Ovary (tissue), 9 donors: ENCODE data around the gene BST1. TPM values are rescaled to one million over a fixed set of nuclear protein-coding genes. Genes with fewer than 3 reads are reported as not detected.

ENCODE experiments used
- DNase-seq, 5 donors: peaks; one replicate each; pipeline ENCODE4 v3.0.0-alpha.2; 2019 to 2020
- H3K27ac ChIP-seq, 2 donors: fragments of 200-600 bp; one replicate each; pipeline versions ENCODE4 v1.5.1 to v1.8.0; 2019 to 2022
- H3K27me3 ChIP-seq: fragments of 200-600 bp; one replicate; pipeline ENCODE4 v1.8.0; 2022
- H3K36me3 ChIP-seq: fragments of 200-600 bp; sonication (generic); one replicate; pipeline ENCODE4 v1.5.1; 2019
- H3K4me1 ChIP-seq: one replicate; pipeline ENCODE4 v1.8.1; 2013; ENCODE audit warnings: mild to moderate bottlenecking, moderate library complexity; ENCODE audit not compliant: insufficient read depth
- H3K4me3 ChIP-seq: fragments of 200-600 bp; sonication (generic); one replicate; pipeline ENCODE4 v1.5.1; 2017
- H3K9me3 ChIP-seq, 2 donors: fragments of 200-600 bp in 1 of 2; sonication (generic) in 1 of 2; one replicate each; pipeline versions ENCODE4 v1.5.1 to v1.8.1; 2013 to 2019; ENCODE audit warnings: mild to moderate bottlenecking in 1 of 2, moderate library complexity in 1 of 2
- EP300 ChIP-seq: sonication (generic); formaldehyde crosslinking; IDR thresholded peaks from one replicate; pipeline ENCODE4 v1.6.1; 2017; ENCODE audit warnings: antibody characterized with exemption
- POLR2A ChIP-seq: fragments of 450-650 bp; IDR thresholded peaks from one replicate; pipeline ENCODE4 v1.6.1; 2017; ENCODE audit warnings: antibody characterized with exemption, mild to moderate bottlenecking, moderate library complexity
- WGBS, 3 donors: extraction: QIAGEN DNeasy Blood & Tissue Kit in 1 of 3; methylation state at CpG; one replicate each; pipeline versions ENCODE4 v1.1.5 to v1.1.7; 2013 to 2017; 5-methylcytosine and 5-hydroxymethylcytosine counted together
- intact Hi-C, 4 donors: fragments of 100-400 bp; cut with DNase I; formaldehyde crosslinking; loops; one replicate each; pipeline versions ENCODE4 v1.11.0 to v1.15.1; 2022 to 2023
- polyA plus RNA-seq, 2 donors: library from polyadenylated mRNA; stranded (reverse); fragments of 200-250 nt in 1 of 2; fragments of 350-450 nt in 1 of 2; fragmentation: Illumina TruSeq in 1 of 2; extraction: RNeasy Lipid Tissue Mini Kit (QIAGEN cat#74804) in 1 of 2; gene quantifications; one replicate each; pipeline ENCODE4 v1.2.3, GENCODE V29; 2013 to 2014
- total RNA-seq, 7 donors: library from RNA; depleted of rRNA in 2 of 7; stranded (reverse); fragments of >200 nt in 2 of 7; fragmentation: NEBNext Ultra II Directional in 3 of 7; extraction: Animal tissue kit (Norgen Biotek cat#: 25700) in 3 of 7; gene quantifications; one replicate each; pipeline versions ENCODE4 v1.1.0 to v1.2.4, GENCODE V29; 2016 to 2023
- TF ChIP-seq, protein P1 (sequence below), 3 donors: fragments of 450-650 bp in 2 of 3; fragments of 200-600 bp in 1 of 3; IDR thresholded peaks; one replicate each; pipeline versions ENCODE4 v1.5.1 to v1.8.0; 2016 to 2022; ENCODE audit warnings: antibody characterized with exemption in 3 of 3, mild to moderate bottlenecking in 1 of 3
- donor health status: DM: no; HTN: no; CAD: no; lungs with moderate emphysema.
- donor health status: DM: no; HTN: no; CAD: no.
- donor health status: Bipolar disorder and iron deficiency.
- donor health status: DM: yes; HTN: yes; CAD: no.
- donor health status: DM: no; HTN: no; CAD: no.
- donor health status: DM: yes; HTN: yes; CAD: no.

BST1 gene
- total and polyA plus RNA-seq, 9 donors = 5.6 to 18.5 (median 7.5) TPM

DNA sequence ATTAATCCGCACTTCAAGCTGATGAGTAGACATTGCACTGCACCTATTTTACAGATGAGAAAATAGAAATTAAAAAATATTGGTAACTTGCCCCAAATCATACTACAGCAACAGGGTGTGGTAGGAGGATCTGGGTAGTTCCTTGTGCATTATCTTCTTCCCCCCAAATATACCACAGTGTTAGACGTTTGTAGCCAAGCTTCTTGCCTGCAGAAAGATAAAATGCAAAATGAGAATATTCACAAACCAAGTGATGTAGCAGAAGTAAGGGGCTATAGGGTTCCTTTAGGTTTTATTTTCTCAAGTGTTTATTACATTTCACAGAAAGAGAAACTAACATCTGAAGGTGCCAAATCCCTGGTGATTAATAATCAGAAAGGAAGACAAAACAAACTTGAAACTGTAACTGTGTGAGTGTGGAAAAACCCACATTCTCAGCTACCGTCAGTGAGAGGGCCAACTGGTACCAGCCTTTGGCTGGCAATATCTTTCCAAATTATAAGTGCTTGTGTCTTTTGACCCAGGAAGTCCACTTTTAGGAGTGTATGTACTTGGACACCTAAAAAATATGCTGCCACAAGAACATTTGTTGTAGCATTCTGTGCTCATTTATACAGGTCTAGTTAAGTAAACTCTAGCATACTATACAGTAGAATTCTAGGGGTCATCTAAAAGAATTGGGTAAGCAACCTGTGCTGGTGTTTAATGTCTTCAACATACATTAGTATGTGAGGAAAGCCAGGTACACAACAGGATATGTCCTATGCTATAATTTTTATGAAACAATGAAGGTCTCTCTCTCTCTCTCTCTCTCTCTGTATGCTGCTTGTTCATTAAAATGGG lies 68.6 kb downstream of the BST1 start:
- Histone ChIP-seq H3K27me3 (no peaks in the 10 kb centered on the region), H3K27ac (no peak overlapping the region), H3K4me3 (no peak overlapping the region), H3K9me3 (no peaks in the 10 kb centered on the region), H3K36me3 (no peaks in the 10 kb centered on the region), H3K4me1 (no peaks in the 10 kb centered on the region)
- DNase-seq = no peak
- intact Hi-C loops = no loop called here
- 43 to 55% (median 50%) methylated on average over 3 of the region's 3 CpGs for WGBS, 3 donors
- TF ChIP-seq EP300 (no peak), POLR2A (no peak)
- TF ChIP-seq, protein P1, sequence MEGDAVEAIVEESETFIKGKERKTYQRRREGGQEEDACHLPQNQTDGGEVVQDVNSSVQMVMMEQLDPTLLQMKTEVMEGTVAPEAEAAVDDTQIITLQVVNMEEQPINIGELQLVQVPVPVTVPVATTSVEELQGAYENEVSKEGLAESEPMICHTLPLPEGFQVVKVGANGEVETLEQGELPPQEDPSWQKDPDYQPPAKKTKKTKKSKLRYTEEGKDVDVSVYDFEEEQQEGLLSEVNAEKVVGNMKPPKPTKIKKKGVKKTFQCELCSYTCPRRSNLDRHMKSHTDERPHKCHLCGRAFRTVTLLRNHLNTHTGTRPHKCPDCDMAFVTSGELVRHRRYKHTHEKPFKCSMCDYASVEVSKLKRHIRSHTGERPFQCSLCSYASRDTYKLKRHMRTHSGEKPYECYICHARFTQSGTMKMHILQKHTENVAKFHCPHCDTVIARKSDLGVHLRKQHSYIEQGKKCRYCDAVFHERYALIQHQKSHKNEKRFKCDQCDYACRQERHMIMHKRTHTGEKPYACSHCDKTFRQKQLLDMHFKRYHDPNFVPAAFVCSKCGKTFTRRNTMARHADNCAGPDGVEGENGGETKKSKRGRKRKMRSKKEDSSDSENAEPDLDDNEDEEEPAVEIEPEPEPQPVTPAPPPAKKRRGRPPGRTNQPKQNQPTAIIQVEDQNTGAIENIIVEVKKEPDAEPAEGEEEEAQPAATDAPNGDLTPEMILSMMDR (IDR thresholded peaks at IDR 0.05) = no peak

DNA sequence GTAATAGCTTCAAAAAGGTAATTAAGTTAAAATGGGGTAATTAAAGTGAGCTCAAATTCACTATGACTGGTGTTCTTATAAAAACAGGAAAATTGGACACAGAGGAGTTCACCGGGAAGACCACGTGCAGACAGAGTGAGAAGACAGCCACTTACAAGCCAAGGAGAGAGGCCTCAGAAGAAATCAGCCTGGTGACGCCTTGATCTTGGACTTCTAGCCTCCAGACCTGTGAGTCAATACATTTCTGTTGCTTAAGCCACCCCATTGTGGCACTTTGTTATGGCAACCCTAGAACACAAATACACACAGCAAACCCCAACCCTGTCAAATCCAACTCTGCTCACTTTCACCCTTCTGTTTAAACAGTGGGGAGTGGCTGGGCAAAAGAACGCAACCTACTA lies 71.2 kb downstream of the BST1 start:
- DNase-seq = no peak
- no peak overlapping the region for H3K4me3 ChIP-seq
- H3K36me3 ChIP-seq = no peaks in the 10 kb centered on the region
- no peaks in the 10 kb centered on the region for H3K27me3 ChIP-seq
- intact Hi-C loops = no loop called here
- TF ChIP-seq, protein P1 (IDR thresholded peaks at IDR 0.05) = no peak
- TF ChIP-seq EP300 = no peak
- no peak for TF ChIP-seq POLR2A
- H3K9me3 ChIP-seq = no peaks in the 10 kb centered on the region
- H3K4me1 ChIP-seq = peaks cover 2% of the 10 kb centered on the region
- H3K27ac ChIP-seq = no peak overlapping the region
- 81 to 88% (median 85%) methylated on average over 4 of the region's 4 CpGs for WGBS, 3 donors

DNA sequence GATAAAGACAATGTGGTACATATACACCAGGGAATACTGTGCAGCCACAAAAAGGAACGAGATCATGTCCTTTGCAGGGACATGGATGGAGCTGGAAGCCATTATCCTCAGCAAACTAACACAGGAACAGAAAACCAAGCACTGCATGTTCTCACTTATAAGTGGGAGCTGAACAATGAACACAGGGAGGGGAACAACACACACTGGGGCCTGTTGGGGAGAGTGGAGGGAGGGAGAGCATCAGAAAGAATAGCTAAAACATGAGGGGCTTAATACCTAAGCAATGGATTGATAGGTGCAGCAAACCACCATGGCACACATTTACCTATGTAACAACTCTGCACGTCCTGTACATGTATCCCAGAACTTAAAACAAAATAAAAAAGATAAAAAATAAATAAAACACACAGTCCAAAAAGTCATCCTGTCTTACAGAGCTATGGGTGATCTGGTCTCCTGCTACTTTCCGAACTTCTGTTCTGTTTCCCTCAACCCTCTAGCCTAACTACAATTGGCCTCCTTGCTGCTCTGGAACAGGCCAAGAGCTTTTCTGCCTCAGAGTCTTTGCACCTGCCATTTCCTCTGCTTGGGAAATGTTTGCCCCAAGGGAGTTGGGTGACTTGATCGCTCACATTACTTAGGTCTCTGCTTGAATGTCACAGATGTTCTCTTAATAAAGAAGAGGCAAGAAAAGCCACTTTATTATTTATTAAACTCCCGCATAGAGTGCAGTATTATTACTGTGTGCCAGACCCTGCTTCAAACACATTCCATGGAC lies 74.2 kb downstream of the BST1 start:
- Histone ChIP-seq H3K4me1 (peaks cover 2% of the 10 kb centered on the region), H3K9me3 (no peaks in the 10 kb centered on the region), H3K4me3 (no peak overlapping the region), H3K27me3 (no peaks in the 10 kb centered on the region), H3K27ac (no peak overlapping the region), H3K36me3 (no peaks in the 10 kb centered on the region)
- 88% methylated on average over 5 of the region's 5 CpGs for WGBS, 3 donors
- TF ChIP-seq, protein P1 (IDR thresholded peaks at IDR 0.05) = no peak
- TF ChIP-seq EP300 (no peak), POLR2A (no peak)
- DNase-seq = no peak
- intact Hi-C loops = no loop called here

DNA sequence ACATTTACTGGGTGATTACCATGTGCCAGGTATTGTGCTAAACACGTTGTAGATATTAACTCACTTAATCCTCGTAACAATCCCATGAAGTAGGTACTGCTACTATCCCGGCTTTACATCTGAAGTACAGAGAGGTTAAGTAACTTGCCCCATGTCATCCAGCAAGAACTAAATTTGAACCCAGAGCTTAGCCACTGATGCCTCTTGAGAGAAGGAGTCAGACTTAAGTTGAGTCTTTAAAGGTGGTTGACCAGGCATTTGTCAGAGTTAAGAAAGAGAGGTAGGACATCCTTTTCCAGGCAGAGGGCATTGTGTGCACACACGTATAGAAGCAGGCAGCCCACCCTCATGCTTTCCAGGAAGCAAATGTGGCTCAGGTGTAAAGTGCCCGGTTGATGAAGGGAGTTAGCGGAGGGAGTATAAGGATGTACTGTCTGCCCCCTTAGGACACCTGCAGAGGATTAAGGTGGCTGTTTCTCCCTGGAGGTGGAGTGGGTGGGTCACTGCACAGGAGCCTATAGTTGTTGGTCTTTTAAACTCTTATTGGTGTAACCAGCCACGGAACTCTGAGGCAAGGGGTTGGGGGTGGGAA lies 74.9 kb downstream of the BST1 start:
- no peaks in the 10 kb centered on the region for H3K9me3 ChIP-seq
- no peaks in the 10 kb centered on the region for H3K36me3 ChIP-seq
- no peak overlapping the region for H3K4me3 ChIP-seq
- H3K27ac ChIP-seq = no peak overlapping the region
- H3K4me1 ChIP-seq = peaks cover 2% of the 10 kb centered on the region
- H3K27me3 ChIP-seq = no peaks in the 10 kb centered on the region
- TF ChIP-seq, protein P1 (IDR thresholded peaks at IDR 0.05) = no peak
- TF ChIP-seq EP300 (no peak), POLR2A (no peak)
- 75 to 83% (median 77%) methylated on average over 7 of the region's 7 CpGs for WGBS, 3 donors
- intact Hi-C loops = no loop called here
- no peak for DNase-seq
